ENCODE measurements around the gene MYD88. TPM values are rescaled to one million over a fixed set of nuclear protein-coding genes. Genes with fewer than 3 reads are reported as not detected.
A peak's percentile ranks its signal among the peaks of the same experiment; 100 is the strongest.

Gene MYD88
- total RNA-seq, 1 donor from 2014 or later, result 47.3 TPM

DNA sequence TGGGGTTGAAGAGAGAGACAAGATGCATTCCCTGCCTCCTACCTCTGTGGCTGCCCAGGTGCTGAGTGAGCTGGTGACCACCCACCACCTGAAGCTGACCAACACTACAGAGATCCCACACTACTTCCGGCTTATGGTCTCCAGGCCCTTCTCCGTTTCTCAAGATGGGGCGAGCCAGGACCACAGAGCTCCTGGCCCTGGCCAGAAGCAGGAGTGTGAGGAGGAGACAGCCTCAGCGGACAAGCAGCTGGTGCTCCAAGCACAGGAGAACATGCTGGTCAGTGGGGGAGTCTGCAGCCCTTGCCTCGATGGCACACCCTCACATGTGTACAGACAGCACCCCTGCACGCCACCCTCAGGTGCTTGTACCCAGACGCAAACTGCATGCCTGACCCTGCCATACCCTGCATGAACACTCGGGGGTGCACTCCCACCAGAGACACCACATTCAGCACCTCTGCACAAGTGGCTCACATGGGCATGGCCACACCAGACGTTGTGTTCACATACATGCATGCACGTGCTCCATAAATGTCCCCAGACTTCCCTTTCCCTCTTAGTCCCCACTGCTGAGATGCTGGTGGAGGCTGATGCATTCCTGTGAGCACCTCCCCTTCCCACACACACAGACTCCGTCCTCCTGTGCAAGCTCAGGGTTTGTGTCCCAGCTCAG, 20.6 kb upstream of the MYD88 start:
- TF ChIP-seq, protein P1, sequence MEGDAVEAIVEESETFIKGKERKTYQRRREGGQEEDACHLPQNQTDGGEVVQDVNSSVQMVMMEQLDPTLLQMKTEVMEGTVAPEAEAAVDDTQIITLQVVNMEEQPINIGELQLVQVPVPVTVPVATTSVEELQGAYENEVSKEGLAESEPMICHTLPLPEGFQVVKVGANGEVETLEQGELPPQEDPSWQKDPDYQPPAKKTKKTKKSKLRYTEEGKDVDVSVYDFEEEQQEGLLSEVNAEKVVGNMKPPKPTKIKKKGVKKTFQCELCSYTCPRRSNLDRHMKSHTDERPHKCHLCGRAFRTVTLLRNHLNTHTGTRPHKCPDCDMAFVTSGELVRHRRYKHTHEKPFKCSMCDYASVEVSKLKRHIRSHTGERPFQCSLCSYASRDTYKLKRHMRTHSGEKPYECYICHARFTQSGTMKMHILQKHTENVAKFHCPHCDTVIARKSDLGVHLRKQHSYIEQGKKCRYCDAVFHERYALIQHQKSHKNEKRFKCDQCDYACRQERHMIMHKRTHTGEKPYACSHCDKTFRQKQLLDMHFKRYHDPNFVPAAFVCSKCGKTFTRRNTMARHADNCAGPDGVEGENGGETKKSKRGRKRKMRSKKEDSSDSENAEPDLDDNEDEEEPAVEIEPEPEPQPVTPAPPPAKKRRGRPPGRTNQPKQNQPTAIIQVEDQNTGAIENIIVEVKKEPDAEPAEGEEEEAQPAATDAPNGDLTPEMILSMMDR (conservative IDR thresholded peaks at IDR 0.05; ENCODE audit: low read depth, low read length), result peak; percentile 83
- no peak overlapping the region for H3K4me3 ChIP-seq (ENCODE audit: low read depth, low read length)
- DNase-seq (ENCODE audit: low read depth), result no peak

DNA sequence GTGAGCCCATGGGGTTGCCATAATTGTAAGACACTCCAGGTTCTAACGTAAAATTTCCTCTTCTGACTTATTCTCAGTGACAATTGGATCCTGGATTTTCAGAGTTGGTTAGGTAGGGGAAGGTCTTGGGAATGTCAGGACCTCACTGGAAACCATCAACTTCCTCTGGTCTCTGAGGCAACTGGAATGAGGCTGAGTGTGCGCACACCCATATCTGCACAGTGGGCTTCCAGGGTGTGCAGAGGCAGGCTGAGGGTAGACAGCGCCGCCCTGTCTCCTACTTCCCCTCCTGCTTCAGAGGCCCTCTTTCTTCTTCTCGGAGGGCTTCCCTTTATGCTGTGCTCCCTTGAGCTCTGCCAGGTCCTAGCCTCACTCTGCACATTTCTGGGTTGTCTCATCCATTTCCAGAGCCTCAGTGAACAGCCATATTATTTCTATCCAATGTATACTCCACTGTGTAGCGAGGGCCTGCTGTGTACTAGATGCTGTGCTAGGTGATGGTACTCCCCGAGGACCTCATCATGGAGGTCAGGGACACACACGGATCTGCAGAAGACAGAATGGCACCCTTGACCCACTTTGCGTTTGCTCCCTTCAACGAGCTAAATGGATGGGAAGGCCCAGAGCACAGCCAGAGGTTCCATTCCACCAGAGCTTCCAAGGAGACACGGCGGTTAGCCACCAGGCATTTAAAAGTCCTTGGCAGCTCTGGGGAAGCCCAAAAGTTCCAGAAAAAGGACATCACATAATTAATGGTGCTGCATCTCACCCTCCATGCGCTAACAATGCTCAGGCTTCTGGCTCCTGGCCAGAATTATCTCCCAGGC, 19.8 kb upstream of the MYD88 start:
- DNase-seq (ENCODE audit: low read depth), result no peak
- H3K4me3 ChIP-seq (ENCODE audit: low read depth, low read length), result no peak overlapping the region
- TF ChIP-seq, protein P1 (conservative IDR thresholded peaks at IDR 0.05; ENCODE audit: low read depth, low read length), result no peak

DNA sequence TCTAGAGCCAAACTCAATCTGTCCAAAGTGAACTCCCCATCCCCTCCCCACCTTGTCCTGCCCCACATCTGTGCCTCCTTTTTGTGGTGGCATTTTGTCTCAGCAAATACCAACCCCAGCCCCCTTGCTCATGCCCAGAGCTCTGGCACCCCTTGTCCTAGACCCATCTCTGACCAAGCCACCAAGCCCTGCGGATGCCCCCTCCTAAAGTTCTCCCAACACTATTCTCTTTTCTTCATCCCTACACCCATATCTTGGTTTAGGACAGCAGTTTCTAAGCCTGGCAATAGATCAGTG, 19.3 kb upstream of the MYD88 start:
- TF ChIP-seq, protein P1 (conservative IDR thresholded peaks at IDR 0.05; ENCODE audit: low read depth, low read length), result no peak
- H3K4me3 ChIP-seq (ENCODE audit: low read depth, low read length), result no peak overlapping the region
- no peak for DNase-seq (ENCODE audit: low read depth)

DNA sequence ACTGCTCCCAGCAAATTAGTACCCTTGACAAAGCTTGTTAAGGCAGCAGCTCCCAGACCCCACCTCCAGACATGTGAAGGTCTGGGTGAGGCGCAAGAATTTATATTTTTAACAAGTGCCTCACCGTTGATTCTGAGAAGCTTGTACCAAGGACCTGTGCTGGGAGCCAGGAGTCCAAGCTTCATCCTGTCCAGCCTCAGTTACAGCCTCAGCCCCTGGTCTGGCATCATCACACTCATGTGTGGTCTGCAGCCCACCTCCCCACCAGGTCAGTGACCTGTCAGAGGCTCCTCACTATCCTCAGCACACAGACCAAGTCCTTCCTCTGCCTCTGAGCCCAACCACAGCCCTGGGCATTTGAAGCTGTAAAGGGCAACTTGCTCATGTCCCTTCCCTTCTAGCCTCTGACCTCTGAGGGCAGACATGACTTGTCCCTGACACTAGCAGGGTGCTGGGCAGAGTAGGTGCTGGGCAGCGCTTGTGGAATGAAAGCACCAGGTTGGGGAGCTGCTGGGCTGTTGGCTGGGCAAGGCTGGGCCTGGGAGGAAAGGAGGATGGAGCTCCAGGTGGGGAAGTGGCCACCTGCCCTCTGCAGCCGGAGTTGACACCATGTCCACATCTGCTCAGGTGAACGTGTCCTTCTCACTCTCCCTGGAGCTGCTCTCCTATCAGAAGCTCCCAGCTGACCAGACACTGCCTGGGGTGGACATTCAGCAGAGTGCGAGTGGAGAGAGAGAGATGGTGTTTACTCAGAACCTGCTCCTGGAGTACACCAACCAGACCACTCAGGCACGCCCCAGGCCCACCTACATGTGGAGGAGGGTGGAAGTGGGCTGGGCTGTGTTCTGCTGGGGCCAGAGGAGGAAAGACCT, 18.4 kb upstream of the MYD88 start:
- no peak overlapping the region for H3K4me3 ChIP-seq (ENCODE audit: low read depth, low read length)
- DNase-seq (ENCODE audit: low read depth), result no peak
- TF ChIP-seq, protein P1 (conservative IDR thresholded peaks at IDR 0.05; ENCODE audit: low read depth, low read length), result no peak

DNA sequence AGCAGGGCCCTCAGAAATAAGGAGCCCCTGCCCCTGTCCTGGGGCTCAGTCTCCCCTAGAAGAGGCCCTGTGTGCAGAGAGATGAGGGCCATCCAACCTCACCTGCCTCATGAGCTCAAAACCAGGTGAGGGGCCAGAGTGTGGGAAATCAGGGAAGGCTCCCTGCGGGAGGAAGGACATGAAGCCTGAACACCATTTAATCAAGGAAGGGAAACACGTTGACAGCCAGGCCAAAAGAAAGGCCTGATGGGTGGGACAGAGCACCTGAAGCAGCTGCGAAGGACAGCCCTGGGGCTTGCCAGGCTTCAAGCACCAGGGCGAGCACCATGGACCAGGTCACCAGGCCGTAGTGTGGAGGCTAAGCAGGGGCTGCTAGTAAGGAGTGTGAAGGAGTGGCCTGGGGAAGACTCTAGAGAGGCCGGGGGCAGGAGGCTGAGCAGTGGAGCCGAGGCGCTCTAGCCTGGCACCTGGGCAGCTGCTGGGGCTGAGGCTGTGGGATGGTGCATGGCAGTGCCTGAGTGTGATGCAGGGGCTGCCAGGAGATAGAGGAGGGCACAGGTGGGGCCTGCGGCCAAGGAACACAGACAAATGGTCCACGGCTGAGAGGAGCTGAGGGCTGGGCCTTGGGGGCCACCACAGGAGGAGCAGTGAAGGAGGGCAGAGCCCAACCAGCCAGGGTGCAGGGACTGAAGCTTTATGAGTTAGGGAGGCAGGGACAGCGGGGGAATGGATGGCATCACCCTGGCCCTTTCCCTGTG, 17.6 kb upstream of the MYD88 start:
- no peak for DNase-seq (ENCODE audit: low read depth)
- TF ChIP-seq, protein P1 (conservative IDR thresholded peaks at IDR 0.05; ENCODE audit: low read depth, low read length), result no peak
- no peak overlapping the region for H3K4me3 ChIP-seq (ENCODE audit: low read depth, low read length)

DNA sequence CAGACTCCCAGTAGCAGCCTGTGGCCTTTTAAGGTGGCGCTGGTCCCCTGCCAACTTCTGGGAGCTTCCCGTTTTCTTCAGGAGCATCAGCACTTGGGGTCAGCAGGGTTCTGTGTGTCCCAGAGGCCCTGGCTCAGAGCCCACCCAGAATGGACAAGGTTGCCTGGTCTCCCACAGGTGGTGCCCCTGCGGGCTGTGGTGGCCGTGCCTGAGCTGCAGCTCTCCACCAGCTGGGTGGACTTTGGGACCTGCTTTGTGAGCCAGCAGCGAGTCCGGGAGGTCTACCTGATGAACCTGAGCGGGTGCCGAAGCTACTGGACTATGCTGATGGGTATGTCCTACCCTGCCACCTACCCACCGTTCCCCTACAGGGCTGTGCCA, 17.0 kb upstream of the MYD88 start:
- no peak for DNase-seq (ENCODE audit: low read depth)

More for the DNA sequence above, 17.0 kb upstream of the MYD88 start:
- H3K4me3 ChIP-seq (ENCODE audit: low read depth, low read length), result no peak overlapping the region
- TF ChIP-seq, protein P1 (conservative IDR thresholded peaks at IDR 0.05; ENCODE audit: low read depth, low read length), result no peak

Data from epithelial cell of proximal tubule (primary cell).